Cortex of kidney (tissue), 1 donor: ENCODE results near the gene ACOT11.

Source experiments
- DNase-seq: peaks from one replicate; lab custom pipeline; 2025; lab: John Stamatoyannopoulos, UW

ACOT11 gene

GRCh38 chr1:54585181-54586066 lies 37.4 kb downstream of the ACOT11 start:
- DNase-seq, result no peak

GRCh38 chr1:54588377-54588776 lies 40.3 kb downstream of the ACOT11 start:
- DNase-seq, result no peak

GRCh38 chr1:54591127-54591756 lies 43.2 kb downstream of the ACOT11 start:
- DNase-seq, result no peak

GRCh38 chr1:54593571-54594160 lies 45.6 kb downstream of the ACOT11 start:
- DNase-seq, result no peak

- DNase-seq, result no peak
Measured at GRCh38 chr1:54594463-54594862, 46.4 kb downstream of the ACOT11 start.

- no peak for DNase-seq
Measured at GRCh38 chr1:54595956-54596498, 48.0 kb downstream of the ACOT11 start.

GRCh38 chr1:54596756-54597155 lies 48.7 kb downstream of the ACOT11 start:
- no peak for DNase-seq

- no peak for DNase-seq
Measured at GRCh38 chr1:54597455-54598030, 49.5 kb downstream of the ACOT11 start.

- no peak for DNase-seq
Measured at GRCh38 chr1:54599211-54599823, 51.3 kb downstream of the ACOT11 start.

GRCh38 chr1:54600947-54601721 lies 53.1 kb downstream of the ACOT11 start:
- DNase-seq, result no peak

- peak; percentile 23 for DNase-seq
Measured at GRCh38 chr1:54601730-54602129, 53.7 kb downstream of the ACOT11 start.

GRCh38 chr1:54602554-54602953 lies 54.5 kb downstream of the ACOT11 start:
- DNase-seq, result no peak

GRCh38 chr1:54603241-54603640 lies 55.2 kb downstream of the ACOT11 start:
- DNase-seq, result no peak

GRCh38 chr1:54604051-54604450 lies 56.0 kb downstream of the ACOT11 start:
- no peak for DNase-seq

GRCh38 chr1:54604572-54605370 lies 56.7 kb downstream of the ACOT11 start:
- DNase-seq, result no peak

- DNase-seq, result no peak
Measured at GRCh38 chr1:54606096-54606989, 58.3 kb downstream of the ACOT11 start.

- no peak for DNase-seq
Measured at GRCh38 chr1:54606990-54607325, 58.9 kb downstream of the ACOT11 start.

GRCh38 chr1:54607821-54608565 lies 60.0 kb downstream of the ACOT11 start:
- DNase-seq, result no peak
